Measurements from ENCODE around the gene NAA20. TPM values are rescaled to one million over a fixed set of nuclear protein-coding genes. Genes with fewer than 3 reads are reported as not detected.

Gene NAA20
- total and polyA plus RNA-seq, 9 of the 15 experiments (the other 6 are each of a cell fraction or from before 2014, with no cell fraction given) = 51.4 to 361 (median 84.6) TPM

GRCh38 chr20:20037960-20038359 lies 20.8 kb downstream of the NAA20 start:
- in situ Hi-C loops (cut with MboI) (no loop called here), intact Hi-C loops (cut with micrococcal nuclease) (no loop called here)
- H2AFZ ChIP-seq (ENCODE audit: low read depth, low read length) = no peak overlapping the region
- no peak overlapping the region for H3K27ac ChIP-seq (ENCODE audit: extremely low read depth, low read depth, low read length)
- H3K9ac ChIP-seq (ENCODE audit: insufficient read depth in 1 of 2, low read depth in 2 of 2, low read length in 2 of 2) = no peak overlapping the region
- H3K4me3 ChIP-seq = no peak overlapping the region
- WGBS (ENCODE audit: insufficient coverage, low coverage, missing lambda C conversion rate) = 90% methylated on average over 2 of the region's 5 CpGs
- no peaks in the 10 kb centered on the region for H3K9me1 ChIP-seq (ENCODE audit: control insufficient read depth, insufficient read depth, low read length)
- no TSS peak for BruUV-seq (replicated peaks)
- H4K20me1 ChIP-seq (replicated peaks; ENCODE audit: control insufficient read depth, insufficient read depth, low read length) = no peaks in the 10 kb centered on the region
- H3K27me3 ChIP-seq (ENCODE audit: control insufficient read depth in 2 of 2, insufficient read depth in 2 of 2, low read length in 2 of 2) = no peaks in the 10 kb centered on the region
- ChIA-PET CTCF (ENCODE audit: low intra/inter-chr PET ratio) (no interaction called here), POLR2A (no interaction called here)
- DNase-seq (ENCODE audit: extremely low read depth in 1 of 4, low spot score in 3 of 4) (no peak), FAIRE-seq (no peak), ATAC-seq (no peak)
- no peak overlapping the region for H3K4me2 ChIP-seq (ENCODE audit: insufficient read depth, low read length)
- no peak for TF ChIP-seq ZNF24 (IDR thresholded peaks at IDR 0.05)
- TF ChIP-seq NFYB (IDR thresholded peaks at IDR 0.05; ENCODE audit: extremely low read depth, insufficient read length) = no peak
- no peak for TF ChIP-seq ELF2 (CRISPR knock-in tag; IDR thresholded peaks at IDR 0.05)
- TF ChIP-seq ZNF282 (CRISPR knock-in tag; IDR thresholded peaks at IDR 0.05) = no peak
- TF ChIP-seq PBX2 (CRISPR knock-in tag; IDR thresholded peaks at IDR 0.05; ENCODE audit: low read depth) = no peak
- TF ChIP-seq PBX2 (tag; conservative IDR thresholded peaks at IDR 0.05; ENCODE audit: low read depth) = no peak
- no peak for TF ChIP-seq RB1 (IDR thresholded peaks at IDR 0.05; ENCODE audit: low read depth)
- TF ChIP-seq BRCA1 (IDR thresholded peaks at IDR 0.05) = no peak
- no peak for TF ChIP-seq BRCA1 (CRISPR knock-in tag; IDR thresholded peaks at IDR 0.05)
- no peak for TF ChIP-seq ADNP (tag; IDR thresholded peaks at IDR 0.05)
- TF ChIP-seq HOXB6 (CRISPR knock-in tag; IDR thresholded peaks at IDR 0.05; ENCODE audit: borderline replicate concordance) = no peak
- no peak for TF ChIP-seq TRIM25 (IDR thresholded peaks at IDR 0.05; ENCODE audit: borderline replicate concordance)
- TF ChIP-seq PKNOX1 (IDR thresholded peaks at IDR 0.05) = no peak
- no peak for TF ChIP-seq RFX1 (IDR thresholded peaks at IDR 0.05)
- H3K9me3 ChIP-seq (replicated peaks; ENCODE audit: control insufficient read depth, insufficient read depth, low read depth, low read length) = no peaks in the 10 kb centered on the region
- no peaks in the 10 kb centered on the region for H3K4me1 ChIP-seq (replicated peaks in 1 of 2; ENCODE audit: control insufficient read depth in 2 of 2, insufficient read depth in 2 of 2, low read length in 2 of 2)
- peaks cover 94% of the 10 kb centered on the region for H3K36me3 ChIP-seq (ENCODE audit: control insufficient read depth, insufficient read depth, low read length)
- no peaks in the 10 kb centered on the region for H3K79me2 ChIP-seq (ENCODE audit: control insufficient read depth, insufficient read depth, low read length)

Measured in K562 (cell line).